SU-DHL-6 (cell line): ENCODE results near the gene ITGB1BP1.

Experiments
- H2AFZ ChIP-seq: fragments of 200-600 bp; sonication (generic); 2 replicates; pipeline ENCODE4 v1.6.1; 2014; ENCODE audit warnings: low read depth, mild to moderate bottlenecking, moderate library complexity, mixed read lengths, antibody characterized with exemption, low read length; ENCODE audit not compliant: severe bottlenecking
- H3F3A ChIP-seq: fragments of 200-600 bp; shearing (Covaris generic); 2 replicates; pipeline ENCODE4 v1.6.0; 2016; ENCODE audit warnings: antibody characterized with exemption, mild to moderate bottlenecking; ENCODE audit not compliant: insufficient read depth
- H3K27ac ChIP-seq: fragments of 200-600 bp; sonication (generic); 2 replicates; pipeline ENCODE4 v1.5.1; 2016; ENCODE audit warnings: low read depth, mild to moderate bottlenecking, low read length, moderate library complexity, mixed read lengths
- H3K27me3 ChIP-seq: fragments of 200-600 bp; sonication (generic), shearing (Covaris generic); 2 replicates; pipeline ENCODE4 v1.6.0; 2014; ENCODE audit warnings: mild to moderate bottlenecking, low read length
- H3K36me3 ChIP-seq: fragments of 200-600 bp; sonication (generic); 2 replicates; pipeline ENCODE4 v1.6.1; 2014; ENCODE audit warnings: mild to moderate bottlenecking, low read length, mixed read lengths
- H3K4me2 ChIP-seq: fragments of 300-600, 200-600 bp; shearing (Covaris generic), sonication (generic); 2 replicates; pipeline ENCODE4 v1.6.0; 2014; ENCODE audit warnings: low read length, low read depth, mild to moderate bottlenecking; ENCODE audit not compliant: poor library complexity, severe bottlenecking
- H3K4me3 ChIP-seq: fragments of 200-600 bp; sonication (generic); 2 replicates; pipeline ENCODE4 v1.5.1; 2014; ENCODE audit warnings: antibody characterized with exemption, low read length, mild to moderate bottlenecking, mixed read lengths; ENCODE audit not compliant: insufficient read depth, poor library complexity, severe bottlenecking
- H3K79me2 ChIP-seq: fragments of 200-600 bp; sonication (generic); 2 replicates; pipeline ENCODE4 v1.6.1; 2014; ENCODE audit warnings: mild to moderate bottlenecking, low read length, moderate library complexity; ENCODE audit not compliant: insufficient read depth
- H3K9ac ChIP-seq: fragments of 200-600 bp; sonication (generic); 2 replicates; pipeline ENCODE4 v1.7.0; 2014; ENCODE audit warnings: mild to moderate bottlenecking, low read length
- H3K9me2 ChIP-seq: fragments of 200-600 bp; sonication (generic); replicated peaks from 2 replicates; pipeline ENCODE4 v1.6.1; 2014; ENCODE audit warnings: low read length; ENCODE audit not compliant: insufficient read depth
- H3K9me3 ChIP-seq: fragments of 200-600 bp; sonication (generic); 2 replicates; pipeline ENCODE4 v1.6.1; 2014; ENCODE audit warnings: low read length, mixed read lengths; ENCODE audit not compliant: insufficient read depth
- H4K20me1 ChIP-seq: fragments of 200-600 bp; sonication (generic); 2 replicates; pipeline ENCODE4 v1.6.1; 2014; ENCODE audit warnings: low read depth, mild to moderate bottlenecking, antibody characterized with exemption, low read length, moderate library complexity, mixed read lengths
- EZH2phosphoT487 ChIP-seq: fragments of 200-600 bp; sonication (generic), shearing (Covaris generic); conservative IDR thresholded peaks from 2 replicates; pipeline ENCODE4 v1.6.1; 2018; ENCODE audit warnings: mild to moderate bottlenecking, antibody characterized with exemption, low read length, moderate library complexity, mixed read lengths
- TF ChIP-seq, protein P1 (sequence below): fragments of 200-600 bp; sonication (generic); IDR thresholded peaks from one replicate; pipeline ENCODE4 v1.5.1; 2017; ENCODE audit warnings: antibody characterized with exemption, mild to moderate bottlenecking, low read length, moderate library complexity; ENCODE audit not compliant: insufficient read depth, poor library complexity, severe bottlenecking

The ITGB1BP1 gene

DNA sequence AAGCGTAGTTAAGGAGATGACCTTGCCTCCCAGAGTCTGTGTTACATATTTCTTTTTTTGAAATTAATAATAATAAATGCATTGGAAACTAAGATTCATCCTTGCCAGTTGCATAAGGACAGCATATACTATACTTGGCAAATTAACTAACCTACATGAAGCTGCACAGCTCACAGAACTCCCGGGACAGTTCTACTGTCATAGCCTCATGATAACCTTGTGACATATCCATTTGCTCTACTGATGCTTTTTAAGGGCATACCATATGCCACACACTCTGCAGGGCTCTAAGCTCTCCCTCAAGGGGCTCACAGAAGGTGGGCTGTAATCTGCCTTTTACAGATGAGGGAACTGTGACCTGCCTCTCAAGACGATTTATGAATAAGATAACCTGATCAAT, 3.8 kb downstream of the ITGB1BP1 start:
- no peaks in the 10 kb centered on the region for H3K27me3 ChIP-seq
- H3K36me3 ChIP-seq, result peaks cover 4% of the 10 kb centered on the region; the same call in 1 of the 2 replicates
- H3F3A ChIP-seq, result no peaks in the 10 kb centered on the region
- peaks cover 4% of the 10 kb centered on the region; the same call in 1 of the 2 replicates for H4K20me1 ChIP-seq
- no peaks in the 10 kb centered on the region for H3K9me2 ChIP-seq
- no peak overlapping the region for H3K9ac ChIP-seq
- H3K9me3 ChIP-seq, result no peaks in the 10 kb centered on the region
- H3K4me2 ChIP-seq, result no peak overlapping the region
- no peak overlapping the region for H3K4me3 ChIP-seq
- H3K79me2 ChIP-seq, result peaks cover 75% of the 10 kb centered on the region
- no peak overlapping the region for H3K27ac ChIP-seq
- no peak for TF ChIP-seq EZH2phosphoT487
- TF ChIP-seq, protein P1, sequence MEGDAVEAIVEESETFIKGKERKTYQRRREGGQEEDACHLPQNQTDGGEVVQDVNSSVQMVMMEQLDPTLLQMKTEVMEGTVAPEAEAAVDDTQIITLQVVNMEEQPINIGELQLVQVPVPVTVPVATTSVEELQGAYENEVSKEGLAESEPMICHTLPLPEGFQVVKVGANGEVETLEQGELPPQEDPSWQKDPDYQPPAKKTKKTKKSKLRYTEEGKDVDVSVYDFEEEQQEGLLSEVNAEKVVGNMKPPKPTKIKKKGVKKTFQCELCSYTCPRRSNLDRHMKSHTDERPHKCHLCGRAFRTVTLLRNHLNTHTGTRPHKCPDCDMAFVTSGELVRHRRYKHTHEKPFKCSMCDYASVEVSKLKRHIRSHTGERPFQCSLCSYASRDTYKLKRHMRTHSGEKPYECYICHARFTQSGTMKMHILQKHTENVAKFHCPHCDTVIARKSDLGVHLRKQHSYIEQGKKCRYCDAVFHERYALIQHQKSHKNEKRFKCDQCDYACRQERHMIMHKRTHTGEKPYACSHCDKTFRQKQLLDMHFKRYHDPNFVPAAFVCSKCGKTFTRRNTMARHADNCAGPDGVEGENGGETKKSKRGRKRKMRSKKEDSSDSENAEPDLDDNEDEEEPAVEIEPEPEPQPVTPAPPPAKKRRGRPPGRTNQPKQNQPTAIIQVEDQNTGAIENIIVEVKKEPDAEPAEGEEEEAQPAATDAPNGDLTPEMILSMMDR, result no peak
- no peak overlapping the region for H2AFZ ChIP-seq

GRCh38 chr2:9418746-9419145, 4.6 kb downstream of the ITGB1BP1 start:
- Histone ChIP-seq H3F3A (no peaks in the 10 kb centered on the region), H3K36me3 (peaks cover 7% of the 10 kb centered on the region; the same call in 1 of the 2 replicates), H3K79me2 (peaks cover 67% of the 10 kb centered on the region), H2AFZ (no peak overlapping the region), H3K4me2 (no peak overlapping the region), H3K9me2 (no peaks in the 10 kb centered on the region), H3K27ac (no peak overlapping the region), H3K27me3 (no peaks in the 10 kb centered on the region), H3K9ac (no peak overlapping the region), H3K9me3 (no peaks in the 10 kb centered on the region), H4K20me1 (peaks cover 4% of the 10 kb centered on the region; the same call in 1 of the 2 replicates), H3K4me3 (no peak overlapping the region)
- TF ChIP-seq EZH2phosphoT487, result no peak
- TF ChIP-seq, protein P1, result no peak

DNA sequence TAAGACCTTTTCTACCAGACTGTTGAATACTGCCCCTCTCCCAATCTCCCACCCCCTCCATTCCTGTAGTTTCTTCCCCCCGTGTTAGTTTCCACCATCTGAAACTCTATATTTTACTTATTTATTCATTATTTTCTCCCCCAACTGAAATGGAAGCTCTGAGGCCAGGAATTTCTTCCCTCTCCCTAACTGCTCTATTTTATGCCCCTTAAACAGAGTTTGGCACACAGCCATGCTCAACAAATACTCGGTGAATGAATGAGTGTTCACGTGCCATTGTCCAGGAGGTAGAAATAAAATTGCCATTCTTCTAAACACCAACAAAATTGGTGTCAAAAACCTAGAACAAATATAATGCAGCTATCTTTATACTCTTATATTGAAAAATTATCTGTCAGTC, 5.6 kb downstream of the ITGB1BP1 start:
- Histone ChIP-seq H2AFZ (no peak overlapping the region), H3K4me3 (no peak overlapping the region), H3K4me2 (no peak overlapping the region), H3K27ac (no peak overlapping the region), H3K9me2 (no peaks in the 10 kb centered on the region), H3K9ac (no peak overlapping the region), H4K20me1 (peaks cover 4% of the 10 kb centered on the region; the same call in 1 of the 2 replicates), H3K27me3 (no peaks in the 10 kb centered on the region), H3K36me3 (peaks cover 8% of the 10 kb centered on the region; the same call in 1 of the 2 replicates), H3F3A (no peaks in the 10 kb centered on the region), H3K79me2 (peaks cover 63% of the 10 kb centered on the region), H3K9me3 (no peaks in the 10 kb centered on the region)
- TF ChIP-seq, protein P1, result no peak
- TF ChIP-seq EZH2phosphoT487, result no peak
